OCI-LY1 (cell line): ENCODE measurements around the gene MT4.

ENCODE experiments used
- H2AFZ ChIP-seq: fragments of 200-600 bp; sonication (generic), shearing (Covaris generic); 2 replicates; pipeline ENCODE4 v1.6.0; 2014; ENCODE audit warnings: antibody characterized with exemption, mild to moderate bottlenecking, low read length
- H3F3A ChIP-seq: fragments of 200-600 bp; sonication (generic), shearing (Covaris generic); 2 replicates; pipeline ENCODE4 v1.6.0; 2014; ENCODE audit warnings: mild to moderate bottlenecking, antibody characterized with exemption, low read length, moderate library complexity; ENCODE audit not compliant: insufficient read depth
- H3K27ac ChIP-seq: fragments of 200-600 bp; sonication (generic); 2 replicates; pipeline ENCODE4 v1.5.1; 2014; ENCODE audit warnings: low read length, mixed run types, mild to moderate bottlenecking, low read depth; ENCODE audit not compliant: poor library complexity, severe bottlenecking
- H3K27me3 ChIP-seq: fragments of 200-600 bp; sonication (generic); 2 replicates; pipeline ENCODE4 v1.6.0; 2014; ENCODE audit warnings: antibody characterized with exemption, mild to moderate bottlenecking, low read length, moderate library complexity; ENCODE audit not compliant: insufficient read depth
- H3K36me3 ChIP-seq: fragments of 200-600 bp; sonication (generic); 2 replicates; pipeline ENCODE4 v1.6.1; 2014; ENCODE audit warnings: mild to moderate bottlenecking, antibody characterized with exemption, low read length, moderate library complexity, mixed read lengths; ENCODE audit not compliant: insufficient read depth
- H3K4me1 ChIP-seq: fragments of 200-600 bp; sonication (generic); 2 replicates; pipeline ENCODE4 v1.5.1; 2014; ENCODE audit warnings: mild to moderate bottlenecking, low read length, moderate library complexity; ENCODE audit not compliant: insufficient read depth, severe bottlenecking
- H3K4me2 ChIP-seq: fragments of 200-600 bp; sonication (generic), shearing (Covaris generic); 2 replicates; pipeline ENCODE4 v1.6.1; 2014; ENCODE audit warnings: low read length
- H3K4me3 ChIP-seq: fragments of 200-600 bp; sonication (generic); 2 replicates; pipeline ENCODE4 v1.5.1; 2014; ENCODE audit warnings: low read length, low read depth, mild to moderate bottlenecking, mixed read lengths; ENCODE audit not compliant: poor library complexity, severe bottlenecking
- H3K79me2 ChIP-seq: fragments of 200-600 bp; shearing (Covaris generic); 2 replicates; pipeline ENCODE4 v1.6.1; 2016; ENCODE audit warnings: mixed run types, low read length, mixed read lengths; ENCODE audit not compliant: insufficient read depth
- H3K9ac ChIP-seq: fragments of 200-600 bp; sonication (generic), shearing (Covaris generic); 2 replicates; pipeline ENCODE4 v1.6.1; 2014; ENCODE audit warnings: mild to moderate bottlenecking, low read length, mixed read lengths
- H3K9me2 ChIP-seq: fragments of 200-600 bp; sonication (generic), shearing (Covaris generic); 2 replicates; pipeline ENCODE4 v1.6.1; 2014; ENCODE audit warnings: low read depth, mild to moderate bottlenecking, low read length, mixed read lengths
- H3K9me3 ChIP-seq: fragments of 200-600 bp; shearing (Covaris generic); 2 replicates; pipeline ENCODE4 v1.6.1; 2014; ENCODE audit warnings: low read length, mixed read lengths
- H4K20me1 ChIP-seq: fragments of 200-600 bp; sonication (generic), shearing (Covaris generic); 2 replicates; pipeline ENCODE4 v1.6.0; 2016; ENCODE audit warnings: mild to moderate bottlenecking, low read length; ENCODE audit not compliant: insufficient read depth
- CTCF ChIP-seq: fragments of 200-600 bp; sonication (generic), shearing (Covaris generic); IDR thresholded peaks from 2 replicates; pipeline ENCODE4 v1.5.1; 2017; ENCODE audit warnings: mild to moderate bottlenecking, antibody characterized with exemption, low read length, moderate library complexity, mixed read lengths
- EZH2 ChIP-seq: fragments of 200-600 bp; sonication (generic), shearing (Covaris generic); IDR thresholded peaks from 2 replicates; pipeline ENCODE4 v1.8.0; 2017; ENCODE audit warnings: borderline replicate concordance, mixed run types, mild to moderate bottlenecking, antibody characterized with exemption, low read length, moderate library complexity, mixed read lengths

Gene MT4

GRCh38 chr16:56518425-56518824, 46.4 kb upstream of the MT4 start:
- Histone ChIP-seq H3K79me2 (no peaks in the 10 kb centered on the region), H3K36me3 (no peaks in the 10 kb centered on the region), H4K20me1 (no peaks in the 10 kb centered on the region), H3K4me3 (no peak overlapping the region), H3K9ac (no peak overlapping the region), H3K27ac (no peak overlapping the region), H3K4me1 (peaks cover 15% of the 10 kb centered on the region), H3K9me2 (no peaks in the 10 kb centered on the region), H3K27me3 (no peaks in the 10 kb centered on the region), H3K4me2 (no peak overlapping the region), H2AFZ (no peak overlapping the region), H3K9me3 (no peaks in the 10 kb centered on the region), H3F3A (no peaks in the 10 kb centered on the region)
- no peak for TF ChIP-seq EZH2
- no peak for TF ChIP-seq CTCF

GRCh38 chr16:56519459-56520250, 45.2 kb upstream of the MT4 start, which contains the start of gene BBS2:
BBS2 (minus strand) TSS chr16:56520024; CDS start chr16:56519862, 162 bp downstream.
- Histone ChIP-seq H2AFZ (peak within 1 kb of the TSS; percentile 99), H3K79me2 (no peaks in the 10 kb centered on the region), H3K36me3 (no peaks in the 10 kb centered on the region), H3F3A (no peaks in the 10 kb centered on the region), H4K20me1 (no peaks in the 10 kb centered on the region), H3K9me3 (no peaks in the 10 kb centered on the region), H3K9me2 (no peaks in the 10 kb centered on the region), H3K27me3 (no peaks in the 10 kb centered on the region), H3K4me2 (peak within 1 kb of the TSS; percentile 72), H3K9ac (peak within 1 kb of the TSS; percentile 85), H3K4me3 (peak within 1 kb of the TSS; percentile 93), H3K4me1 (peaks cover 15% of the 10 kb centered on the region), H3K27ac (peak within 1 kb of the TSS; percentile 14)
- TF ChIP-seq EZH2: no peak
- TF ChIP-seq CTCF: no peak

GRCh38 chr16:56520251-56520577, 44.7 kb upstream of the MT4 start:
- Histone ChIP-seq H3K9me2 (no peaks in the 10 kb centered on the region), H3K9ac (peak overlapping the region; percentile 85), H3K9me3 (no peaks in the 10 kb centered on the region), H3K4me1 (peaks cover 15% of the 10 kb centered on the region), H4K20me1 (no peaks in the 10 kb centered on the region), H3F3A (no peaks in the 10 kb centered on the region), H3K4me3 (peak overlapping the region; percentile 93), H2AFZ (peak overlapping the region; percentile 99), H3K27ac (peak overlapping the region; percentile 14), H3K4me2 (peak overlapping the region; percentile 72), H3K36me3 (no peaks in the 10 kb centered on the region), H3K27me3 (no peaks in the 10 kb centered on the region), H3K79me2 (no peaks in the 10 kb centered on the region)
- TF ChIP-seq CTCF: no peak
- no peak for TF ChIP-seq EZH2
